Activated T-cell treated with anti-CD3 and anti-CD28 coated beads, Interleukin-2, amount 50 U/mL, for 24 hours (primary cell): ENCODE data around the gene DENND6B.
A peak's percentile ranks its signal among the peaks of the same experiment; 100 is the strongest.
"Not testable (repeated sequence)": the region's sequence is repeated elsewhere in the genome, so short reads cannot be mapped to it uniquely, and the experiment has no call there.

ENCODE experiments used
- DNase-seq: peaks from one replicate; pipeline ENCODE4 v3.0.0-alpha.2; 2020
- H3K27ac Mint-ChIP-seq: 2 replicates; pipeline ENCODE4 v1.8.0; 2020; ENCODE audit warnings: mild to moderate bottlenecking, mixed read lengths
- H3K27me3 Mint-ChIP-seq: 2 replicates; pipeline ENCODE4 v1.8.0; 2020; ENCODE audit warnings: mixed read lengths
- H3K36me3 Mint-ChIP-seq: 2 replicates; pipeline ENCODE4 v1.8.0; 2020; ENCODE audit warnings: low read depth, mixed read lengths
- H3K4me1 Mint-ChIP-seq: 2 replicates; pipeline ENCODE4 v1.8.0; 2020; ENCODE audit warnings: low read depth, mixed read lengths
- H3K4me3 Mint-ChIP-seq: 2 replicates; pipeline ENCODE4 v1.8.0; 2020; ENCODE audit warnings: mild to moderate bottlenecking, moderate library complexity, mixed read lengths
- H3K9me3 Mint-ChIP-seq: 2 replicates; pipeline ENCODE4 v1.8.0; 2020; ENCODE audit warnings: mixed read lengths

Gene DENND6B

DNA sequence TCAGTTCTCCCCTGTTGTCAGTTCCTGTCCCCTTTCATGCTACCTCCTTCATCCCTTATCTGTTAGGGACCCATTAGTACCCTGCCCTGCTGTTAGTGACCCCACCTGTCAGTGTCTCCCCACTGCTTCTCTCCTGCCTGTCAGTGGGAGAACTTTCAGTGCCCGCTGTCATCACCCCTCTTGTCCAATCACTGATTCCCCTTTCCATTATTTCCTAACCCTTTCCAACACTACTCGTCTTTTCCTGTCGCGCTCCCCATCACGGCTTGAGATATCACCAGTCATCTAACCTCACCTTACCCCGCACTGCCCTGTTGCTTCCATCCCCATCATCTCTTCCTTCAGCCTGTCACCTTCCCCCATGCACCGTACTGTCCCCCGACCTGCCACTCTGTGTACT, 20.3 kb upstream of the DENND6B start:
- DNase-seq, result no peak
- H3K4me1 Mint-ChIP-seq, result peaks cover 8% of the 10 kb centered on the region
- H3K36me3 Mint-ChIP-seq, result peaks cover 12% of the 10 kb centered on the region

GRCh38 chr22:50346470-50346869, 19.7 kb upstream of the DENND6B start:
- no peak overlapping the region for H3K4me3 Mint-ChIP-seq
- H3K27ac Mint-ChIP-seq, result no peak overlapping the region
- DNase-seq, result no peak
- H3K4me1 Mint-ChIP-seq, result peaks cover 12% of the 10 kb centered on the region
- no peaks in the 10 kb centered on the region for H3K9me3 Mint-ChIP-seq
- H3K27me3 Mint-ChIP-seq, result no peaks in the 10 kb centered on the region
- H3K36me3 Mint-ChIP-seq, result peaks cover 6% of the 10 kb centered on the region

More for the DNA sequence above, 20.3 kb upstream of the DENND6B start:
- H3K9me3 Mint-ChIP-seq, result no peaks in the 10 kb centered on the region
- no peak overlapping the region for H3K27ac Mint-ChIP-seq
- H3K27me3 Mint-ChIP-seq, result no peaks in the 10 kb centered on the region
- H3K4me3 Mint-ChIP-seq, result no peak overlapping the region

- Mint-ChIP-seq H3K4me3 (peak overlapping the region; percentile 63), H3K27me3 (no peaks in the 10 kb centered on the region), H3K36me3 (no peaks in the 10 kb centered on the region), H3K4me1 (peaks cover 15% of the 10 kb centered on the region), H3K9me3 (no peaks in the 10 kb centered on the region), H3K27ac (no peak overlapping the region)
- no peak for DNase-seq
Observed at GRCh38 chr22:50343541-50343935, 16.7 kb upstream of the DENND6B start.

DNA sequence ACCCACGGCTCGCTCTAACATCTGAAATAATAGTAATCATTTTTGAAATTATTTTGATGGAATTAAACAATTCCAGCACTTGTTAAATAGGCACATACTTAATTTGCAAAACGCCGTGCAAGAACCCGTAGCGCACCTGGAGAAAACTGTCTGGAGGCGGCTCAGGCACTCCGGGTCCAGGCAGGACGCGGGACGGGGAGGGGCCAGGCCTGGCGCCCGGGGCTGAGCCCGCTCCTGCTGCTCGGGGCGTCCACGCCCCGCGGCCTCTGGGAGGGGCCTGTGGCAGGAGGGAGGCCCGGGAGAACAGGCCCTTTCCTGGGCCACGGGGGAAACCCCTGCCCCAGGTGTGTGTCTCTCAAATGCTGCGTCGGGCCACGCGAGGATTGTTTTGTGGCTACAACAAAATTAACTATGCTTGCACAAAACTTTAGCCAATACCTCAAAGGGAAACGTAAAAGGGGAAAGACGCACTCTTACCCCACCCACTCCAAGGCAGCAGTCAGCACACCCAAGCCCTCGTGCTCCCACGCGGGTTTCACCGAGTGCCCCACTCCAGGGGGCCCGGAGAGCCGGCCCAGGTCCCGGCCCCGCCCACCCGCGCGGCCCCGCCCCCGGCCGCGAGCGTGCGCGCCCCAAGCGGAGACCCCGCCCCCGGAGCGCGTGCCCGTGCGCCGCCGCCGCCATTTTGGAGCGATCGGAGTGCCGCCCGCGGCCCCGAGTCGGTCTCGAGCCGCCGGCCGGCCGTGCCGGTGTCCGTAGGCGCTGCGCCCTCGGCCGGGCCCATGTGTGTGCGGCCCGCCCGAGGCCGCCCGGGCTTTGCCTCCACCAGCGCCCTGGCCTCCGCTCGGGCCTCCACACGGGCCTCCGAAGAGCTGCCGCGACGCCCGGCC, 16.1 kb upstream of the DENND6B start, which contains the start of gene PPP6R2:
Gene PPP6R2, plus strand, starts transcription at position 677 of the 890 bp plus-strand sequence. CDS start 50,582 bp downstream, outside the sequence.
- Mint-ChIP-seq H3K4me3 (peak within 1 kb of the TSS; percentile 77), H3K27me3 (no peaks in the 10 kb centered on the region), H3K9me3 (no peaks in the 10 kb centered on the region), H3K27ac (peak within 1 kb of the TSS; percentile 93), H3K36me3 (no peaks in the 10 kb centered on the region), H3K4me1 (peaks cover 15% of the 10 kb centered on the region)
- DNase-seq, result peak; percentile 96

DNA sequence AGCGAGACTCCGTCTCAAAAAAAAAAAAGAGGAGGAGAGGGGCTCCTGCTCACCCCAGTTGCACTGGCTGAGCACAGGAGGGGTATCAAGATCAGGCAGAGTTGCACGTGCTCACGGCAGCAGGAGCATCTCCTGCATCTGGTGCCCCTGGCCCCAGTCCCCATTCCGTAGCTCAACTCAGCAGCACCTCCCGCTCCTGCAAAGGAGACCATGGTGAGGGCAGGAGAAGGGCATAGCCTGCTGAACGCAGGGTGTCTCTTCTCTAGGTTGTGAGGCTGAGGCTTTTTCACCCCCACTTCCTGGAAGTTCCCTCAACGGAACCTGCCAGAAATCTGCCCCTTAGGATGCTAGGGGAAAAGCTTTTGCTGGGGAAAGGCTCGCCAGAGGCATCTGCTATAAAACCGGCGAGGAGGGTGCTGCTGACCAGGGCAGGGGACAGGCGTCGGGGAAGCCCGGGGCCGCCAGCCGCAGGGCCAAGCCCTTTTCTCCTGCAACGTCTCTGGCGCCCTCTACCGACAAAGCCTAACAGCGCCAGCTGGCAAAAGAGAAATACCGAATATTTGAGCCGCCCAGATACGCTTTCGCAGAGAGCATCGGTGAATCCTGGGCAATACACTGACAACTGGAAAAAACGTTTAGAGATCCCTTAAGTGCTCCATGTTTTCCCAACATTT, 15.3 kb upstream of the DENND6B start:
- Mint-ChIP-seq H3K36me3 (no peaks in the 10 kb centered on the region), H3K9me3 (no peaks in the 10 kb centered on the region), H3K4me1 (peaks cover 15% of the 10 kb centered on the region), H3K27me3 (no peaks in the 10 kb centered on the region), H3K27ac (peak overlapping the region; percentile 93), H3K4me3 (peak overlapping the region; percentile 77)
- DNase-seq, result peak; percentile 91

- no peak for DNase-seq
- no peaks in the 10 kb centered on the region for H3K9me3 Mint-ChIP-seq
- H3K4me1 Mint-ChIP-seq, result peaks cover 15% of the 10 kb centered on the region
Observed at GRCh38 chr22:50339945-50340879, 13.4 kb upstream of the DENND6B start.

GRCh38 chr22:50338860-50339462, 12.1 kb upstream of the DENND6B start:
- no peaks in the 10 kb centered on the region for H3K36me3 Mint-ChIP-seq

More at GRCh38 chr22:50339945-50340879, 13.4 kb upstream of the DENND6B start:
- Mint-ChIP-seq H3K4me3 (no peak overlapping the region), H3K27me3 (no peaks in the 10 kb centered on the region), H3K27ac (no peak overlapping the region), H3K36me3 (no peaks in the 10 kb centered on the region)

GRCh38 chr22:50338042-50338573, 11.3 kb upstream of the DENND6B start:
- no peaks in the 10 kb centered on the region for H3K36me3 Mint-ChIP-seq
- no peaks in the 10 kb centered on the region for H3K9me3 Mint-ChIP-seq
- no peak overlapping the region for H3K27ac Mint-ChIP-seq
- DNase-seq, result no peak
- no peak overlapping the region for H3K4me3 Mint-ChIP-seq
- peaks cover 15% of the 10 kb centered on the region for H3K4me1 Mint-ChIP-seq
- H3K27me3 Mint-ChIP-seq, result no peaks in the 10 kb centered on the region

More at GRCh38 chr22:50338860-50339462, 12.1 kb upstream of the DENND6B start:
- Mint-ChIP-seq H3K4me1 (peaks cover 15% of the 10 kb centered on the region), H3K27ac (no peak overlapping the region), H3K9me3 (no peaks in the 10 kb centered on the region), H3K27me3 (no peaks in the 10 kb centered on the region), H3K4me3 (no peak overlapping the region)
- no peak for DNase-seq

GRCh38 chr22:50337262-50338041, 10.6 kb upstream of the DENND6B start:
- peaks cover 11% of the 10 kb centered on the region for H3K4me1 Mint-ChIP-seq
- no peaks in the 10 kb centered on the region for H3K27me3 Mint-ChIP-seq
- no peaks in the 10 kb centered on the region for H3K36me3 Mint-ChIP-seq
- DNase-seq, result no peak
- H3K27ac Mint-ChIP-seq, result no peak overlapping the region
- no peak overlapping the region for H3K4me3 Mint-ChIP-seq
- no peaks in the 10 kb centered on the region for H3K9me3 Mint-ChIP-seq

GRCh38 chr22:50334433-50334832, 7.6 kb upstream of the DENND6B start:
- not testable (repeated sequence) for H3K4me1 Mint-ChIP-seq, DNase-seq, H3K9me3 Mint-ChIP-seq, H3K27me3 Mint-ChIP-seq, H3K36me3 Mint-ChIP-seq, H3K27ac Mint-ChIP-seq, H3K4me3 Mint-ChIP-seq

- peaks cover 18% of the 10 kb centered on the region for H3K4me1 Mint-ChIP-seq
Observed at GRCh38 chr22:50329236-50329635, 2.4 kb upstream of the DENND6B start.

GRCh38 chr22:50327711-50328019, 853 bp upstream of the DENND6B start:
- H3K27ac Mint-ChIP-seq, result peak overlapping the region; percentile 76
- H3K36me3 Mint-ChIP-seq, result no peaks in the 10 kb centered on the region
- DNase-seq, result no peak
- peaks cover 18% of the 10 kb centered on the region for H3K4me1 Mint-ChIP-seq
- H3K27me3 Mint-ChIP-seq, result peaks cover 14% of the 10 kb centered on the region
- peak overlapping the region; percentile 77 for H3K4me3 Mint-ChIP-seq
- no peaks in the 10 kb centered on the region for H3K9me3 Mint-ChIP-seq

More at GRCh38 chr22:50329236-50329635, 2.4 kb upstream of the DENND6B start:
- DNase-seq, result no peak
- no peaks in the 10 kb centered on the region for H3K36me3 Mint-ChIP-seq
- no peaks in the 10 kb centered on the region for H3K9me3 Mint-ChIP-seq
- H3K27me3 Mint-ChIP-seq, result peaks cover 14% of the 10 kb centered on the region
- H3K27ac Mint-ChIP-seq, result no peak overlapping the region
- H3K4me3 Mint-ChIP-seq, result no peak overlapping the region
